HG03095 (cell line): ENCODE measurements around the gene PHOSPHO2.
A peak's percentile ranks its signal among the peaks of the same experiment; 100 is the strongest.

Experiments used
- ATAC-seq: cut with Tn5 transposase; IDR thresholded peaks from one replicate; pipeline ENCODE4 v1.9.1; 2021; ENCODE audit warnings: moderate library complexity; ENCODE audit not compliant: unreplicated experiment

The PHOSPHO2 gene, protein sequence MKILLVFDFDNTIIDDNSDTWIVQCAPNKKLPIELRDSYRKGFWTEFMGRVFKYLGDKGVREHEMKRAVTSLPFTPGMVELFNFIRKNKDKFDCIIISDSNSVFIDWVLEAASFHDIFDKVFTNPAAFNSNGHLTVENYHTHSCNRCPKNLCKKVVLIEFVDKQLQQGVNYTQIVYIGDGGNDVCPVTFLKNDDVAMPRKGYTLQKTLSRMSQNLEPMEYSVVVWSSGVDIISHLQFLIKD

DNA sequence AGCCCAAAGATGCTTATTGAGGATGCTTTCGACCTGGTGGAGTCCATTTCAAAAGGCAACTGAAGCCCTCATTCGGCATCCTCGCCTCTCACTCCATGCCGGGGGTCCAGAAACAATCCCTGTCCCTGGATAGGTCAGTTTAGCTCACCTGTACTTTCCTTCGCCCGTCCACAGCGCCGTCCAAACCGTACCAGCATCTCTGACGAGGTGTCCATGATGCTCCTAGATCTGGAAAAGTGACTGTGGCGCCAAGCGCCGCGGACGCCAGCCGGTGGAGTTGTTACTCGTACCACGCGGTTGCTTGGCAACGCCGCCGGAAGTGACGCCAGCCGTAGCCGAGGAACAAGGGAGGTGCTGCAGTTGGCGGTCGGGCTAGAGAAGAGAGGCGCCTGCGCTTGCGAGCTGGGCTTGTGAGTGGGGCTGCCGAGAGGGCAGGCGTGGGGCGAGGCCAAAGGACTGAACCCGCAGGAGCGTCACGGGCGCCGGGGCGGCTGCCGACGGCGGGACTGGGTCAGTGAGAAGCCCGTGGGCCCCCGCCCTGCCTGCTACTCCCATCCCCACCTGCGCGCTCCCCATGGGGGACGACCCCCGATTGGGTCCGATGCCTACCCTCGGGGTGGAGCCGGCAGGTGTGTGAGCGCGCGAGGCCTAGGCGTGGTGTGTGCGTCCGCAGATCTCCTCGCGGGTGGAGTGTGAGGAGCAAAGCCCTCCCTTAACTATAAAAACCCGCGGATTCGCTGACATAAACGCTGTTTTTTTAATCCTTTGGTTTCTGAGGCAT lies at the start of gene PHOSPHO2, which contains the start of gene CFAP210:
TSS of gene PHOSPHO2 (plus strand) at position 357 of the 781 bp plus-strand sequence. CDS start 6,503 bp downstream, outside the sequence.
TSS of gene CFAP210 (minus strand) at position 293 of the 781 bp plus-strand sequence. CDS start at position 215, 78 bp downstream.
- peak; percentile 99 for ATAC-seq

DNA sequence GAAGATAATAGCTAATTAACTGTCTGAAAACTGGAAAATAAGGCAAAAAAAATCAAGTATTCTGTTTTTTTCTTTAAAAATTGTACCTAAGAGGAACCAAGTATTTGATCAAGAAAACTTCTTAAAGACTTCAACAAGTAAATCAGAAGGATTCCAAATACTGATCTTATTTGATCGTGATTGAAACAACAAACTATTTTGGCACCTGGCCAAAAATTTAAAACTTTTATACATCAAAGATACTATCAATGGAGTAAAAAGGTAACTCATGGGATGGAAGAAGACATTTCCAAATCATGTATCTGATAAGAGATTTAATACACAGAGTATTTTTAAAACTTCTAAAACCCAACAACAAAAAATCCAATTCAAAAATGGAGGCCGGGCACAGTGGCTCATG lies 46.8 kb upstream of the PHOSPHO2 start:
- no peak for ATAC-seq

DNA sequence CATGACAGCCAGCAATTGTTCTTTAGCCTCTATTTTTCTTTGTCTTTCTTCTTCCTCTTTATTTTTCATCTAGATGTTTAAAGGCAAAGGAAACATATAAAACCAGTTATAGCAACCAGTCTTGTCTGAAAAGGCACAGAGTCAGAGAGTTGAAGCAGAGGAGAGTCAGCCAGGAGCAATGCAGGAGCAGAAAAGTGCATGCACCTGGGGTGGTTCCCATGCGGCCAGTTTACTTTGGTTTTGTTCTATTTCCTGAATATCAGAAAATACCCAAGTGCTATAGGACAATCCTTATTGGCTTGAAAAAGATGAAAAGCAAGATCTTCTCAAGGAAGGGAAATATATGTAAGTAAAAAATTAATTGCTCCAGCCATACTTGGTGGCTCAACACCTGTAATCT lies 45.0 kb upstream of the PHOSPHO2 start:
- no peak for ATAC-seq

DNA sequence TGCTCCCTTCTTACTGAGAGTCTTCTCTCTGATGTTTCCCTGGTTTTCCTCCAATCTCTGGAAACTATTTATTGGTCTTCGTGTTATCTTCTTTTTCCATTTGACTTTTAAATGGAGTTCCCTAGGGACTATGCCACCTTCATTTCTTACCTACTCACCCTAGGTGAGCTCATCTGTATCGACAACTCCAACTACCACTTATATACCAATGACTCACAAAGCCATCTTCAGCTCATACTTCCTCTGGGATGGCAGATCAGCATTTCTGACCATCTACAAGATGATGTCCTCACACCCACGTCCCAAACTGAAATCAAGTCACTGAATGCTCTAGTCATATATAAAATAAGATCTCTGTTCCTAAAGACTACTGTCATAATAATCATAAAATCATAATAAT lies 40.6 kb upstream of the PHOSPHO2 start:
- ATAC-seq = no peak

DNA sequence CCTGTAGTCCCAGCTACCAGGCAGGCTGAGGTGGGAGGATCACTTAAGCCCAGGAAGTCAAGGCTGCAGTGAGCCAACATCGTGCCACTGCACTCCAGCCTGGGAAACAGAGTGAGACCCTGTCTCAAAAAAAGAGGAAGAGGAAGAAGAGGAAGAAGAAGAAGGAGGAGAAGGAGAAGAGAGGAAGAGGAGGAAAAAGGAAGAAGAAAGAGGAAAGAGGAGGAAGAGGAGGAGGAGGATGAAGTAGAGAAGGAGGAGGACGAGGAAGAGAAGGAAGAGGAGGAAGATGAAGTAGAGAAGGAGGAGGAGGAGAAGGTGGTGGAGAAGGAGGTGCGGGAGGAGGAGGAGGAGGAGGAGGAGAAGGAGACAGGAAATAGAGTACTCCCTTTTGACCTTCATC lies 38.1 kb upstream of the PHOSPHO2 start:
- no peak for ATAC-seq

DNA sequence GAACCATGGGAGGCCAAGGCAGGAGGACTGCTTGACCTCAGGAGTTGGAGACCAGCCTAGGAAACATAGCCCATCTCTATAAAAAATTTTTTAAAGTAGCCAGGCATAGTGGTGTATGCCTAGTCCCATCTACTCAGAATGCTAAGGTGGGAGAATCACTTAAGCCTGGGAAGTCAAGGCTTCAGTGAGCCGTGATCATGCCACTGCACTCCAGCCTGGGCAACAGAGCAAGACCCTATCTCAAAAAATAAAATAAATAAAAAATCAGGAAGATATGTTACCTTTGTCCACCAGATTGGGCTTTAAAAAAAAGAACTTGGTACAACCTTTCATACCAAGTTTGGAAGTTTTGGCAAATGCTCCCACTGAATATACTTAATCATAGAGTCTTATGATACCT lies 35.4 kb upstream of the PHOSPHO2 start:
- no peak for ATAC-seq

DNA sequence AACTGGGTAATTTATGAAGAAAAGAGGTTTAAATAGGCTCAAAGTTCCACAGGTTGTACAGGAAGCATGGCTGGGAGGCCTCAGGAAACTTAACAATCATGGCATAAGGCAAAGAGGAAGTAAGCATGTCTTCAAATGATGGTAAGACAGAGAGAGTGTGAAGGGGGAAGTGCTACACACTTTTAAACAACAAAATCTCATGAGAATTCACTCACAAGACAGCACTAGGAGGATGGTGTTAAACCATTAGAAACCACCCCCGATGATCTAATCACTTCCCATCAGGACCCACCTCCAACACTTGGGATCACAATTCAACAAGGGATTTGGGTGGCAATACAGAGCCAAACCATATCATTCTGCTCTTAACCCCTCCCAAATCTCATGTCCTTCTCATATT lies 34.9 kb upstream of the PHOSPHO2 start:
- no peak for ATAC-seq

DNA sequence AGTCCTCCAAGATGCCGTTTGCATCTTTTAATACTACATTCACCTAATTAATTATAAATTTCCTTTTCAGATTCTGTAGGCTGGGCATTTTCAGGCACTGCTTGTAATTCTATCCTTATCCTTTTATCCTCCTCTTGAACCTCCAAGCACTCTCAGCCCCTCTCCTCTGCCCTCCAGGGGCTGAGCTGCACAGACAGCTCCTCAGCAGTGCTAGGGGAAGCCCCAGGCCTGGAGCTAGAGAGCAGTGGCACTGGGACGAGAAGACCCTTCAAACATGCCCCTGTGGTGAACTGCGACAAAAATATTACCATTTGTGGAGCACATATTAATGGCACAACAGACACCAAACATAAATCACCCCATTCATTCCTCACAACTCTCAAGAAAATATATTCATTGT lies 33.0 kb upstream of the PHOSPHO2 start:
- no peak for ATAC-seq

DNA sequence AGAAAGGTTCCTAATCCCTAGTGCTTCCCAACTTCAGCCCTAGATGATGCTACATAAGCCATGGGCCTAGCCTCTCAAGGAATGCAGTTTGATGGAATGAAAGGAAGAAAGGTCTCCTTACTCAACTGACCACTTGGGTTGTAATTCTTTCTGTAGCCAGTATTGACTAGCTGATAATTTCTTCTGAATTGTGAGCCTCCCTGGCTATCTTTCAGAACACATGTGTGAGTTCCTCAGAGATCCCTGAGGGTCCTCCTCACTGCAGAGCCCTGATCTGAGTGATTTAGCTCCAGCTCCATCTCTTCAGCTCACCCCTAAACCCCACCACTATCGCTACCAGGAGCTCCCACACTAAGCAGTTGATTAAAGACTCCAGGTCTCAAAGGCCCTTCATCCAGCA lies 31.5 kb upstream of the PHOSPHO2 start:
- ATAC-seq = no peak

DNA sequence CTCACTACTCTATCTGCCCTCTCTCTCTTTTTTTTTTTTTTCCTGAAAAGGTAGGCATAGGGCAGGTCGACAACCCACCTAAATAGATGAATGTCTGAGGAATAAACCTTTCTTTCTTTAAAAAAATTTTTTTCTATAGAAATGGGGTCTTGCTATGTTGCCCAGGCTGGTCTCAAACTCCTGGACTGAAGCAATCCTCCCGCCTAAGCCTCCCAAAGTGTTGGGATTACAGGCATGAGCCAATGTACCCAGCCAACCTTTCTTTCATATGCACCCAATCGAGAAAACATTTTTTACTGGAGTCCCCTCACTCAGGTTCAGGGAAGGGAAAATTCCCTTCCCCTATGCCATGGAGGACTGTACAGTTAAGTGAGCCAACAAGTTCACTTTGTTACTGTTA lies 31.0 kb upstream of the PHOSPHO2 start:
- no peak for ATAC-seq

DNA sequence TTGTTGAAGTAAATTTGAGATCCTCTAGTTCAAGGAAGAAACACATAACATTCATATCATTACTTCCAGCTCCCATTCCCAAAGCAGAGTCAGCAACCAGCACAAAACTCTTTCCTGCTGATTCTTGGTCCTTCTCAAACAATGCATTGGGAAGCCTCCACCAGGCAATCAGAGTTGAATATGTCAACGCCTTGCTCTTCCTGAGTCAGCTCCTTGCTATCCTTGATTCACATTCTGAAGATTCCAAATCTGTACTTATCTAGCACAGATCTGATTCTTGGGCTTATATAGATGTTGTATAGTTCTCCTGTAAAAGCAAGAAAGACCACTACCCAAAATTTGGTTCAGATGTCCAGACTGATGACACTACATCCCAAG lies 29.7 kb upstream of the PHOSPHO2 start:
- ATAC-seq = no peak

DNA sequence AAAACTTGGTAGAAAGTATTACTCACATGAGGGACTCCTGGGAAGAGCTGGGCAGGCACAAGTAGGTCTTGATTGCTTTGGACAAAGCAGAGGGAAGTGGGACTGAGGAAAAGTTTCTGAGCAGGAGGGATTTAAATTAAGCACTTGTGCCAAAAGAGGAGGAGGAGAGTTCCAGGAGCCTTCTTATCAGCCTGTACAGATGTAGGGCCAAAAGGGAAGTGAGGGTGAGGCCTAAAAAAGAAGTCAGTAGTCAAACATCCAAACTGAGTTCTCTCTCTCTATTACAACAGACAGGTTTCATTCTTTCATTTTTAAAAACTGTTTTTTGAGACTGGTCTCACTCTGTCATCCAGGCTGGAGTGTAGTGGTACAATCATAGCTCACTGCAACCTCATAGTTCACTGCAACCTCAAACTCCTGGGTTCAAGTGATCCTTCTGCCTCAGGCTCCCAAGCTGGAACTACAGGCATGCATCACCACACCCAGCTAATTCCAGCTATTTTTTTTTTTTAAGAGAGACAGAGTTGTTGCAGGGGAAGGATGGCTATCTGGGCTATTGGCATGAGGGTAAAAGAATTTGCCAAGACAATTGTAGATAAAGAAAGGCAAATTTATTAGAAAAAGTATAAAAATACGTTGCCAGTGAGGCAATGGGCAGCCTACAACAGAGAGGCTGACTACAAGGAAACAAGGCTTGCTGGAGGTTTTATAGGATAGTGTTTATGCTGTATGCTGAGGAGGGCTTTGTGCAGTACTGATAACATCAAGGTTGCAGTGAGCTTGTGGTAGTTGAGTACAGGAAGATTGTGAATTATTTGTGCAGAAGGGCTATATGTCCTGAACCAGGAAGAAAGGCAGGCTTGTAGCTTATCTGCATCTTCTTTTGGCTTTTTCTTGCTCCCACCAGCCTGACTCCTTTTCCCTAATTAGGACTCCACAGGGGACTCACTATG lies 29.0 kb upstream of the PHOSPHO2 start:
- ATAC-seq = no peak

DNA sequence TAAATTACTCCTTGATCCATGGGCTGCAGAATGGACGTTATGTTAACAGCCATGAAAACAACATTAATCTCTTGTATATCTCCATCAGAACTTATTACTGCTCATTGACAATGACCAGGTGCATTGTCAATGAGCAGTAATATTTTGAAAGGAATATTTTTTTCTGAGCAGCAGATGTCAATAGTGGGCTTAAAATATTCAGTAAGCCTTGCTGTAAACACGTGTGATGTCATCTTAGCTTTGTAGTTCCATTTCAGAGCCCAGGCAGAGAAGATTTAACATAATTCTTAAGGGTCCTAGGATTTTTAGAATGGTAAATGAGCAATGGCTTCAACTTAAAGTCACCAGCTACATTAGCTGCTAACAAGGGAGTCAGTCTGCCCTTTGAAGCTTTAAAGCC lies 26.7 kb upstream of the PHOSPHO2 start:
- no peak for ATAC-seq

DNA sequence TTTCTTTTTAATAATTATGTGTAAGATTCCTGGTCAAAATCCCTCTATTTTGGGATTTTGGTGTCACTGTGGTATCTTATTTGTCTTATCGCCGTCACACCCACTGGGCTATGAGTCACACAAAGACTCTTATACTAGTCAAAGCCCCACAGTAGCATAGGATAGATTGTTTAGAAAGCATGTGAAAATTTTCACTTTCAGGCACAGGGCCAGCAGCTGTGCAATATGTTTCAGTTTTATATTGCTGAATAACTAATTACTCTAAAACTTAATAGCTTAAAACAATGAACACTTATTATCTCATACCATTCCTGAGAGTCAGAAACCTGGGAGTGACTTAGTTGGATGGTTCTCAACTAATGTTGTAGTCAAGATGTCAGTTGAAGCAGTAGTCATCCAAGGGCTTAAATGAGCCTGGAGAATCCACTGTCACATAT lies 24.0 kb upstream of the PHOSPHO2 start:
- ATAC-seq = no peak

DNA sequence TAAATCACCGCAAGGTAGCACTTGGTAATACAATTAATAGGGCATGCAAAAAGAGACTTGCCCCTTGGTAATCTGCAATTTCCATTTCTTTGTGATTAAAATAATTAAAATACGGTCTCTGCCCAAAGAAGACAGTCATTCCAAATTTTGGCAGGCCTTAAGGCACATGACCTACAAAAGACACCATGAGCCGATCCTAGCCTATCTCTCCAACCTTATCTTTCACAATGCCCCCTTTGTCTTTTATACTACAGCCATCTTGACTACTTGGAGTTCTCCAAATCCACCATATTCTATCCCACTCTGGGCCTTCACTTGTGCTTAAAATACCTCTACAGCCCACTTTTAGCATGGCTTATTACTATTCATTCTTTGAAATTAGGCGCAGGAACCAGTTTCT lies 23.3 kb upstream of the PHOSPHO2 start:
- no peak for ATAC-seq

DNA sequence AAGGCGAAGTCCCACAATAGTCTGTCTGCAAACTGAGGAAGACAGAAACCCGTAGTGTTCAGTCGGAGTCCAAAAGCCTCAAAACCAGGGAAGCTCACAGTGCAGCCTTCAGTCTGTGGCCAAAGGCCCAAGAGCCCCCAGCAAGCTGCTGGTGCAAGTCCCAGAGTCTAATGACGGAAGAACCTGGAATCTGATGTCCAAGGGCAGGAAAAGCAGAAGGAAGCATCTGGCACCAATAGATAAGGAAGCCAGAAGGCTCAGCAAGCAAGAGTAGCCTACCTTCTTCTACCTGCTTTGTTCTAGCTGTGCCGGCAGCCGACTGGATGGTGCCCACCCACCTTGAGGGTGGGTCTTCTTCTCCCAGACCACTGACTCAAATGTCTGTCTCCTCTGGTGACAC lies 21.9 kb upstream of the PHOSPHO2 start:
- no peak for ATAC-seq

DNA sequence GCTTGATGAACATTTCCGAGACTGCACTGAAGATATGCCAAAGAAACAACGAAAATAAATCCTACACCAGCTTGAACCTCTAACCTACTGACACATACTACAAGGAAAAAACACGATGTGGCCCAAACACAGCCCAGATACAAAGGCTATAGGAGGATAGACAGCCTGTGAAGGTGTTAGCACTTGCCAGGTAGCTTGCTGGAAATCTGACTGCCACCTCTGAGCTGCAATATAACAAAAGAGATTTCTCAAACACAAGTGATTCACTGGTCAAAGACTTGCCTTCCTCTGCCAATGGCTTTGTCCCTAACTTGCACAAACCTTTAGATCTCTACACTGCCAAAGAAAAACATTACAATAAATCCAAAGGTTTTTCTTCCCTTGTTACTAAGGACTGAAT lies 21.2 kb upstream of the PHOSPHO2 start:
- ATAC-seq = no peak

DNA sequence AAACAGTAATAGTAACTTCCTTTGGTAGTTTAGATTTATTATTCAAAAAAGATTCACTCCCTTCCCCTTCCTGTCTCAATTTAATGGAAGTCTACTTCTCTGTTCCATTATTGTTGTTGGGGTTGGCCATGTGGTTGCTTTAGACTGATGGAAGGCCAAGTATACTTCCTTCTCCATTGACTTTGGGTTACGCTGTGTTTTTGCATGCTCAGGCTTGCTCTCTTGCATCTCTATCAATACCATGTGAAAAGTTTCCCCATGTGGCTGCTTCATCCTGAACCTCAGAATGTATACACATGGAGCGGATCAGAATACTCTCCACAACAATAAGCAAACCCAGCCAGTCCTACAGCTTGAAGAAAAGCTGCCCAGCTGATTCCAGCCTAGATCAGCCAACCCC lies 20.3 kb upstream of the PHOSPHO2 start:
- no peak for ATAC-seq

DNA sequence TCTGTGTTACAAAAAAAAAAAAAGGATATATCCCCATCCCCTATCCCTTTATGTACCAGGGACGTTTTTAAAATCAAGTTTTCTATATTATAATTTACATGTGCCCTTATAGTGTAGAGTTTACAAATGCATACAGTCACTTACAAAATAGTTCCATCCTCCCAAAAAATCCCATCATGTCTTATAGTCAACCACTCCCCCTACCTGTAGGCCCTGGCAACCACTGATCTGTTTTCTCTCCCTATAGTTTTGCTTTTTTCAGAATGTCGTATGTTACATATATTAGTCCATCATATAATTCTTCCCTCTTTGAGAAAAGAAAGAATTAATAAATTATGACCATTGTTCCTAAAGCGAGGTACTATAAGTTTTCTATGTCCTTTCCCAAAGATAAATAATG lies 17.9 kb upstream of the PHOSPHO2 start:
- no peak for ATAC-seq

DNA sequence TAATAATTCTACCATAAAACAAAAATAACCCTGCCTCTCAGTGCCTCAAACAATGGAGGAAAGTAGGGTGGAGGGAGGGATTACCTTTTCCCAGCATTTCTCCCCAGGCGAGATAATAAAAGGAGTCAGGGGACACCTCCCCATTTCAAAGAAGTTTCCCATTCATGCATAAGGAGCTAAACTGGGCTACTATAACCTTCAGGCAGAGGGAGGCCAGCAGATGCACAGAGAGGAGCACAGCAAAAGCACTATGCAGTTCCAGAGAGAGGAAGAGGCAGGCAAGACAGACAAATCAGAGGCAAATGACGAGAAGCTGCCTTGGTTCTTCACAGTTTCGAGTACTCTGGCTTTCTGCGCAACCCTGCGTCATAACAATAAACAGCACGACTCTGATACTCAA lies 17.4 kb upstream of the PHOSPHO2 start:
- no peak for ATAC-seq

DNA sequence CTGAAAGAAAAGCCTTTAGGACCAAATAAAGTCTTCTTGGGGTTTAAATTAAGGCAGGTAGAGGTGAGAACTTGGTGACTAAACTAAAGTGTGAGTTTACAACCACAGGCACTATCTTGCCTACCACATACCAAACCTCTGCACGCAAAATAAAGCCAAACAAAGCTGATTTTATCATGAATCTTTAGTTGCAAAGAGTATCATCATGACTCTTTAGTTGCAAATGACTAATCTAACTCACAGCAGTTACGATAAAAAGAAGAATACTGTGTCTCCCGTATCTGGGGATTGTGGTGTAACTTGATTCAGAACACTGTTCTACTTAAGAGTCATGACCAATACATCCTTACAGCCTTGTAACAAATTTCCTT lies 11.2 kb upstream of the PHOSPHO2 start:
- no peak for ATAC-seq
